CD1c-positive myeloid dendritic cell (primary cell): ENCODE results near the gene CNTRL.

ENCODE experiments used
- DNase-seq: peaks from one replicate; pipeline ENCODE4 v3.0.0-alpha.2; 2016; ENCODE audit errors: extremely low spot score

The CNTRL gene

DNA sequence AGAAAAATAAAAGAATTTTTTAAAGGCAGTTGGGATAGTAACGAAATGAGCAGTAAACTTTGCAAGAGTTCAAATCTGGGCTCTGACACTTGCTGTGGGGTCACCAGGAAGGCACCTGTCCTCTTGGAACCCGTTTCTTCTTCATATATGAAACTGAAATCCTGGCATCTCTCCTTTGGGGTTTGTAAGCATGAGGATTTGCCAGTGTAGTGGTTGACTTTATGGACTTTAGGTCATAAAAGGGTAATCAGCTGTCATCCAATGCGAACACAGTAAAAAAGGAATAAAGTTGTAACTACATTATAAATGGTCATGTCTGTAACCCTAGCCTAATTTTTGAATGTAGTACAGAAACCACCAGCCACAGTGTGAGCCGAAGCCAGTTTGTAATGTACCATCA is 125.6 kb downstream of the CNTRL start:
- no peak for DNase-seq

DNA sequence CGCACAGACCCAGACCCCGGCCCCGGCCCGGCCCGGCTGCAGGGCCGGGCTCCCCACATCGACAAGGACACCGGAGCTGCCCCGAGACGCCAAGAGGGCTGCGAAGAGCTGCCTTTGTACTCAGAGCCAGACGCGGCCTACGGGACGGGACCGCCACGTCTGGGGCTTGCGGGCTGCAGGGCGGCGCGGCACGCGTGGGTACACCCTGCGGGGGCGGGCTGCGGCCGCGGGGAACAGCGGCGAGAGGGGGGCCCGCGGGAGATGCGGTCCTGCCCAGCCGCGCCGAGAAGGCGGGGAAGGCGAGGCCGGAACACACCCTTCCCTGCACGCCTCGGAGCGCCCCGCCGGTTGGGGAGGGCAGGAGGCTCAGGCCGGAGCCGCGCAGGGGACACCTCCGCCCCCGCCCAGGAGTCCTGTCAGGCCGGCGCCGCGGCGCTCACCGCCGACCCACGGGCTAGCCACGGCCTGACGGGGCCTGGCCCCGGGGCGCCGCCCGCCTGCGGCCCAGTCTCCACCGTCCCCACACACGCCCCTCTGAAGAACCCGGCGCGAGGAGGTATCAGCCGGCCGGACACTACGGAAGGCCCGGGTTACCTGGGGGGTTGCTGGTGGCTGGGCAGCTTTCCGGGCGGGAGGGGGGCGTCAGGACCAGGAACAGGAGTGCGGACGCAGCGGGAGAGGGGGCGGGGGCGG is 126.4 kb downstream of the CNTRL start:
- peak; percentile 62 for DNase-seq

DNA sequence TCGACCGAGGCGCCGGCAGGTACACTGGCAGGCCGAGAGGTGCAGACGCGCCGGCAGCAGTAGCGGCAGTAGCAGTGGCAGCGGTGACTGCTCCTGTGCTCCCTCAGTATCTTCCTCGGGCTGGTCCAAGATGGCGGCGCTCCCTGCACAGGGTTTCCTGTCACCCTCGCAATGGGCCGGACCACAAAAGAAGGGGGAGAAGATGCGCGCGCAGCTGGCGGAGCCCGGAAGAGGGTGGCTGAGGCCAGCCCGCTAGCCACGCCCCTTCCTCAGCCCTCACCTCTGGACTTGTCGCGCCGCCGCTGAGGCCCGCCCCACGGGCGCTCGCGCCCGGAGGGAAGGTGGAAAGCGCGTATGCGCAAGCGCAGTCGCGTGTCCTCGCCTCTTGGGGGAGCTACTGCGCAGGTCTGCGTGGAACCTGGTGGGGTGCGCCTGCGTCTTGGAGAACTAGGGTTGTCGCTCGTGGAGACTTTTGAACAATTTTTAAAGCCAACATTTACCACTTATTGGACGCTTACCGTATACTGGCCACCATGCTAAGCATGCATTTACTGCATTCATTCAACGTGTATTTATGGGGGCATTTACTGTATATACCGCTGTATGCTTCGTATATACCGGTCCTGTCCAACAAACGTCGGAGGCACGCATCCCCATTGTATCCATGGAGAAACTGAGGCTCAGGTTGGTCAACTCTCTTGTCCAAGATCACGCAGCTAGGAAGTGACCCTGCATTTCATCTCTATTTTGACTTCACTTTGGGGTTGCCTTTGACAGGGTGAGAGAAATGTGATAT is 127.2 kb downstream of the CNTRL start, which contains the start of gene RAB14:
TSS of gene RAB14 (minus strand) at position 132 of the 796 bp plus-strand sequence. CDS start 8,457 bp downstream, outside the sequence.
- peak; percentile 100 for DNase-seq

DNA sequence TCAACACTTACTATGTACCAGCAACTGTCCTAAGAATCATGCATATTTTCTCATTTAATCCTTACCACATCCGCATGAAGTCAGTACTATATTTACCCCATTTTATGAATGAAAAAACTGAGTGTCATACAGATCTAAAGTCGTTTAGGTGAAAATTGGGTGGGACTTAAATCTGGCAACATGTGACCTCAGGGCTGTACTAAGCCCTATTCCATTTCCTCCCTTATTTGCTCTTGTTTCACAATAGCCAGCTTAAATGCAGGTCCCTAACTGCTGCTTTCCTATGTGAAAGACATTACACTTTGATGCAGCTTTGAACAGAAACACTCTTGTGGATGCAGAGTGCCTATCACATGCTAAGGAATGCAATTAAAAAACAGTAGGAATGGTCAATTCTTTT is 129.4 kb downstream of the CNTRL start:
- no peak for DNase-seq

DNA sequence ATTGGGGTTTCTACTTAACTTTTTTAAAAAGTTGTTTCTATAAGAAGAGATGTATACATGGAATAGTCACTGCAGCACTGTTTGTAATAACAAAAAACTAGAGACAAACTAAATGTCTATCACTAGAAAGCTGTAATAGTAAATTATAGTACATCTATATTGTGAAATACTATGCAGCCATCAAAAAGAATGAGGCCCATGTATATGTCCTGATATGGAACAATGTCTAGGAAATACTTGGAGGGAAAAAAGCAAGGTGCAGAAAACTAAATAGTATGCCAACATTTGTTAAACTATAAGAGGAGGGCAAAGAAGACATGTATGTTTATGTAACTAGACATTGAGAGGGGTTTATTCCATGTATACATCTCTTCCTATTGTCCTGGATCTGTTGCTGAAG is 129.9 kb downstream of the CNTRL start:
- DNase-seq, result no peak

DNA sequence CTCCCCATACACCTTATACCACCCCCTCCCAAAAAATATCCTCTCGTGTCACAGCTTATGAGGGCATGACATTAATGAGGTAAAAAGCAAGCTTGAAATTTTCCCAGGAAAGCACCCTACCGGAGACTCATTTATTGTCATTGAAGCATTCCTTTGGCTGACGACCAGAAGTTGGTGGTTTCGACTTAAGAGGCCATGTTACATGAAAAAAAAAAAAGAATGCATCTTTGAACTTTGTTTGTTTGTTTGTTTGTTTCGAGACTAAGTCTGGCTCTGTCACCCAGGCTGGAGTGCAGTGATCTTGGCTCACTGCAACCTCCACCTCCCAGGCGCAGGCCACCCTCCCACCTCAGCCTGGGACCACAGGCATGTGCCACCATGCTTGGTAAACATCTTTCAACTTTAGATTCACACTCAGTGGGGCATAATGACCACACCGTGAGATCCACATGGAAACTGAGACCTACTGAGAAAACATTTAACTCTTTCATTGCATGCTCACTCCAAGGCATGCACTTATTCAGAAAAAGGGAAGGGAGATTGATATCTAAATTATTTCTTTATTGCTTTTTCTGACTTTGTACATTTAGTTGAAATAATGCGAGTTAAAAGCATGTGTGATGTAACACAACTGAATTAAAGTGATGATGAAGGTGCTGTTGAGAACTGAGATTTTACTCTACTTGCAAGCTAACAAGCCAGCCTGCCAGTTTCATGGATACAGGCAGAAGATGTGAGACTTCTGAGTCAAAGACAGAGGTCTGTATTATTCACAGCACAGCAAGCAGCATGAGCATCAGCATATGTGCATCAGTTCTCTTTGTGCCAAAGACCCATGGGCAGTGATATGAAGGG is 132.0 kb downstream of the CNTRL start:
- DNase-seq, result no peak

DNA sequence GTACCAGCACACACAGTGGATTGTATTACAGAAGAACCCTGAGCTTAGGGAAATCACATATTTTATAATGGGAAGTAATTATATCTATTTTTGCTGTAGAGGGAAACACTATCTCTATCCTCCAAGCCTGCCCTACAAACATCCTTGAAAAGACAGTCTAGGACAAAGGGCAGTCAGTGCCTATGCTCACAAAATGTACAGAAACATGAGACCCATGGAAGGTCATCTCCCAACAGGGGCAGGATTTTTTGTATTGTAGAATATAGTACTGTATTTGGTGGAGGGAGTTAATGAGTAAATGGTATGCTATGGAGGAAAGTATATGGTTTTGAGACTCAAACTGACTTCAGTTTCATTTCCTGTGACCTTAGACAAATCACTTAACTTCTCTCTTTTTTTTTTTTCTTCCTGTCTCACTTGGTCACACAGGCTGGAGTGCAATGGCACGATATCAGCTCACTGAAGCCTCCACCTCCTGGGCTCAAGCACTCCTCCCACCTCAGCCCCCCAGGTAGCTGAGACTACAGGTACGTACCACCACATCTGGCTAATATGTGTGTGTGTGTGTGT is 132.7 kb downstream of the CNTRL start:
- DNase-seq, result peak; percentile 59

DNA sequence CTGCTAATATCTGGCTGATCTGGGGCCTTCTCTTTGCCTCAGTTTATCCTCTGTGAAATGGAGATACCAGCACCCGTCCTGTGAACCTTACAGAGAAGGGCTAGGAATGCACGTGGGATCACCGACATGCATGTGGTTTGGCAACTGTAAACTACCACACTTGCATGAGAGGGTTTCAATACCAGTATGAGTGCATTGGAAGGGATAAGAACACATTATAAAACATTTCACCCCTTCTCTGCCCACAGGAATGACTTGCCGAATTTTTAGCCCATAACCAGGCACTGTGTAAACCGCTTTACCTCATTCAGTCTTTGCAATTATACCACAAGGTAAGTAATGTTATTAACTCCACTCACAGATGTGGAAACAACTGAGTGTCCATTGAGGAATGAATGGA is 135.8 kb downstream of the CNTRL start:
- DNase-seq, result no peak

DNA sequence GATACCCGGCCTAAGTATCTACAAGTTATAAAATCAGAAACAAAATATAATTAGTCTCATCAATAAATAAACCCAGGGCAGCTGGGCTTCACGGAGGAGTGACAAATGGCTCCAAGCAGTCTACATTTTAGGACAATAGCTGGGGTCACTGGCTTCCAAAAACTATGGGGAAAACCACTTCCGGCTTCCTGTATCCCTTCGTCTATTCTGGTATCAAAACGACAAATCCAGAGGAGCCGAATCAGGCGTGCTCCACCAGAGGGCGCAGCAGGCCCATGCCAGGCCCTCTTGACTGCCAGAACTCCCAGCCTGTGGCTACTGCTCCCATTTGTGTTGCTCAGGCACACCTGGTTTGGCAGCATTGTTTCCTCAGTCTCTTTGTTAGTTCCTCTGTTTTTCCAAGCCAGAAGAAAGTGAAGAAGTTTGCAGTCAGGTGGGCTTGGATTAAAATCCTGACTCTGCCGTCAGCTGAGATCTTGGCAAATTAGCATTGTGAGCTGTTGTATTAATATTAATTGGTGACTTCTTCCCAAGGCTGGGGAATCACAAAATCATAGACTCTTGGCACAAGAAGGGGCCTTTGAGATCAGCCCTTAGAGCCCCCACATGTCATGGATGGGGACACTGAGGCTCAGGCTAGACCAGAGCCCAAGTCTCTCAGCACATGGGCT is 138.5 kb downstream of the CNTRL start:
- DNase-seq, result peak; percentile 91

DNA sequence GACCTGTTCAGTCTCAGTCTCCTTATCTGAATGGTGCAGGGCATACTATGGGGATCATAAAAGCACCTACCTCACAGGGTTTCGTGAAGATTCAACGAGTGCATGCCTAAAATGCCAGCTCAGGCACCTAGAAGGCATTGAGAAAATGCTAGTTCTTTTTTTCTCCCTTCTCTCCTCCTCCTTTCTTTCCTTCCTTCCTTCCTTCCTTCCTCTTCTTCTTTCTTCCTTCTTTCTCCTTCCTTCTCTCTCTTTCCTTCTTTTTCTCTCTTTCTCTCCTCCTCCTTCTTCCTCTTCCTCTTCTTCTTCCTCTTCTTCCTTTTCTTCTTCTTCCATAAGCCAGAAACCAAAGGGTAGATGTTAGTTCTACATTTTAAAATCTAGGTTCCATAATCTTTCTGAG is 139.2 kb downstream of the CNTRL start:
- no peak for DNase-seq

DNA sequence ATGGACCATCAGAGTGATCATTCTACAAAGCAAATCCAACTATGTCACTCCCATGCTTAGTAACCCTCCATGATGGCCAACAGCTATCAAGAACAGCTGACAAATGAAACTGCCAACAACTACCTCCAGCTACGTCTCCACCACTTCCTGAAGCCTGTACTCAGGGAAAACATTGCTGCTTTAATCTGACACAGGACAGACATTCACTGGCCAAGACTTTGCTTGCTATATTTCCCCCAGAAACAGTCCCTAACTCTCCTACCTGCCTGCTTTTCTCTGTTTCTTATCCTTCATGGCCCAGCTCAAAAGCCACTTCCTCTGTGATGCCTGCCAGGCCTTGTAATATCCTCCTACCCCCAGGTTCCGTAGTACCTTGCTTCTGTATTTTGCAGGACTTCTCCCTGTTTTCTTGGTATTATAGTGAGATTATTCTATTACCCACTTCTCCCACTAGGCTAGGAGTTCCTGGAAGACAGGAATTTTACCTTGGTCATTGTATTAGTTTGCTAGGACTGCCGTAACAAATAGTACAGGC is 141.6 kb downstream of the CNTRL start:
- DNase-seq, result peak; percentile 61

DNA sequence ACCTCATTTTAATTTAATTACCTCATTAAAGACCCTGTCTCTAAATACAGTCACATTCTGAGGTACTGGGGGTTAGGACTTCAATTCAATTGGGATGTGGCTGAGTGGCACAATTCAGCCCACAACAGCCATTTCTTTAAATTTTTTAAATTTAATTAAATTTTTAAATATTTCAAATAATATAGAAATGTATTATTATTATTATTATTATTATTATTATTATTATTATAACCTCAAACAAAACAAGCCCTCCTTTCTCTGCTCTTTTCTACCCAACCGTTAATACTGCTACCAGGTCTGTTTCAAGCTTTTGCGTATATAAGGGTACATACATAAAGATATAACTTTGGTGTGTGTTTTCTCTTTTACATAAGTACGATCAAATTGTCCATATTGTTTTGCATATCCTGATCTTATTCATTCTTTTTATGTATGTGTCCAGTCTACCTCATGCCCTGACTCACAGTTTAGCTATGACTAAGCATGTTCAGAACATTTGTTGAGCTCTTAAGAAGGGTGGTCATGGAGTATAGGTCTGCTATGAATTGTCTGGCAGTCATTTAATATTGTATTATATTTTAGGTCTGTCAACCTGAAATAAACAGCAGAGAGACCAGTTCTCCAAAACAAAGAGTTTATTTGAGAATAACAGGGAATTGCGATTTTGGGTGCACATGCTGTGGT is 143.0 kb downstream of the CNTRL start:
- peak; percentile 32 for DNase-seq

DNA sequence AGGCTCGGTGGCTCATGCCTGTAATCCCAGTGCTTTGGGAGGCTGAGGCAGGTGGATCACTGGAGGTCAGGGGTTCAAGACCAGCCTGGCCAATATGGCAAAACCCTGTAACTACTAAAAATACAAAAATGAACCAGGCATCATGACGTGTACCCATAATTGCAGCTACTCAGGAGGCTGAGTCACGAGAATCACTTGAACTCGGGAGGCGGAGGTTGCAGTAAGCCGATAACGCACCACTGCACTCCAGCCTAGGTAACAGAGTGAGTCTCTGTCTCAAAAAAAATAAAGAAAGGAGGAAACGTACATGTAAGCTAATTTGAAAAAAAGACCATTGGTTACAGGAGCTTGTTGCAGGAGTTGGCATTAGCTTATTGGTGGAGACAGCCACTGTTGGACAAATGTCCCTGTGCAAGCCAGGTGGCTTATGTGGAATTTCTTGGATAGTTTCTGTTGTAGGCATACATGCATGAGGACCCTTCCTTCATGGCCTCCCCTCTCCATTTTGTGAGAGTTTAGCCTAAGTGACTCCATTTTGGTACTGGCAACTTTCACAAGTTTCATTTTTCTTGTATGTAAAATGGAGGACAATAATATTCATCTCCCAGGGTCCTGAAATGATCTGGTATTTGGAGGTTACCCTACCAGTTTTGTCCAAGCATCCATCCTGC is 143.7 kb downstream of the CNTRL start:
- DNase-seq, result no peak

DNA sequence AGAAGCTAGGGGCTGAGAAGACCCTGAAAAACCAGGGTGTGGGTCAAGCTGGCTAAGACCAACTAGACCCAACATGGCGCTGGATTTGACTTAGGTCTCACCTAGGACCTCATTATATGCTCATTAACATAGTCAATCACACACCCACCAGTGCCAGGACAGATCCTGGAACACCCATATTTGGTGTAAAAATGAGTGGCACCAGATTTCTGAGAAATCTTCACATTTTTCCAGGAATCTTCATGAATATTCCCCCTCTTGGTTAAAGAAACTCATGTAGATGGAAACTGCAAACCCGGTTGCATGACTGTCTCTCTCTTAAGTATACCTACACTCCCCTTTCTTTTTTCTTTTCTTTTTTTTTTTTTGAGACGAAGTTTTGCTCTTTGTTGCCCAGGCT is 144.8 kb downstream of the CNTRL start:
- no peak for DNase-seq

DNA sequence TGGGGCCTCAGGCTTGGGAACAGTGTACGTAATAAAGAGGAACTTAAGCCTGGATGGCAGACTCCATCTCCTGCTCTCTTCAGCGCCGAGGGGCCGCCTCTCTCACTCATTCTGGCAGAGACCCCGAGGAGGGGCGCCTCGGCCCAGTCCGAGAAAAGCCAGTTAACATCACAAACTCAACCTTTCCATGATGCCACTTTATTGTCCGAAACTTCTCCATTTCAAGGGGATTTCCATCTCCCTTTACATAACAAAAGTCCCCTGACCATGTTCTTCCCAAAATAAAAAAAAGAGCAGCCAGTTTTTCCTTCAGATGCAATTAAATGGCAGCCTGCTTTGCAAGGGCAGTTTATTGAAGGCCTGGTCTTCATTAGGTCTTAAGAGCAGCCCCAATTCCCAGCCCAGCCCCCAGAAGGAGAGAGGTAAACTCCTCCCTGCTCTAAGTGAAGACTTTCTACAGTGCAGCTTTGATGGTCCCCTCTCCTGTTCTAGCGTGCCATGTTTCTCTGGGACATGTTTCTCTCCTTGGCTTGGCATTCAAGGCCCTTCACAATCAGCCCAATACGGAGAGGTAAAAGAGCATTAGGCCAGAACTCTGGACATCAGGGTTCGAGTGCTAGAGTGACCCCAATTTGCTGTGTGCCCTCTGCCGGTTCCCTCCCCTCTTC is 146.4 kb downstream of the CNTRL start:
- peak; percentile 72 for DNase-seq

DNA sequence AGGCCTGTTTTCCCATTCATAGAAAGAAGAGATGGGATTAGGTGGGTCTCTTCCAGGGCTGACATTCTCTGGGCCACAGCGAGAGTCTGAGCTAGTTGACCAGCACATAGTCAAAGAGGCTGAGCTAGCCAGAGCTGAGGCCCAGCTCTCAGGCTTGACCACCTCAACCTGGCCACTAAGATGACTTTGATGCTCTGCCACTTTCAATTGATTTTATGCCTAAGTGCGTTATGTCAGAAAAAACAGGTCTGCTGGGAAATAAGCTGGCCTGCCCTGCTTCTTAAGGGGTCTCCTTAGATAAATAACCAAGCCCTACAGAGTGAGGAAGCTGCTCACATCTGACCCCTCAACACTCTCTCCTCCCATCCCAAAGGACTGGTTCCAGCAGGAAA is 146.9 kb downstream of the CNTRL start:
- no peak for DNase-seq

DNA sequence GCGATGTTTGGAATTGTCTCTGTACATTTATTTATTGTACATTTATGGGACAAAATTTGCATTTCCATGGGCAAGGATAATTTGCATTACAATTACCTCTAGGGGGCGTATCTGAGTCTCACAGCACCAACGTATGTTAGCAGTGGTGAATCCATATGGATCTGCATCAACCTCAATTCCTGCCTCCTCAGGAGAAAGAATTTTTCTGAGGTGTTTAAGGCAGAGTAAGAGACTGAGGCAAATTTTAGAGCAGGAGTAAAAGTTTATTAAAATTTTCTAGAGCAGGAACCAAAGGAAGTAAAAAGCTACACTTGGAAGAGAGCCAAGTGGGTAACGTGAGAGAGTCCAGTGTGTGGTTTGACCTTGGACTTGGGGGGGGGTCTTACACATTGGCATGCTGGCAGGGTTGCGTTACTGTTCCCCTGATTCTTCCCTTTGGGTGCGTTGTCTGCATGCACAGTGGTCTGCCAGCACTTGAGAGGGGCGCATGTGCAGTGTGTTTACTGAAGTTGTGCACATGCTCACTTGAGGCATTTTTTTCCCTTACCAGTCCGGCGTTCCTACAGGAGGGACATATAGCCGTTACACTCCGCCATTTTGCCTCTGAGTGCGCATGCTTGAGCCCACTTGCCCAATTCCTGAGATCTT is 147.9 kb downstream of the CNTRL start:
- peak; percentile 59 for DNase-seq

DNA sequence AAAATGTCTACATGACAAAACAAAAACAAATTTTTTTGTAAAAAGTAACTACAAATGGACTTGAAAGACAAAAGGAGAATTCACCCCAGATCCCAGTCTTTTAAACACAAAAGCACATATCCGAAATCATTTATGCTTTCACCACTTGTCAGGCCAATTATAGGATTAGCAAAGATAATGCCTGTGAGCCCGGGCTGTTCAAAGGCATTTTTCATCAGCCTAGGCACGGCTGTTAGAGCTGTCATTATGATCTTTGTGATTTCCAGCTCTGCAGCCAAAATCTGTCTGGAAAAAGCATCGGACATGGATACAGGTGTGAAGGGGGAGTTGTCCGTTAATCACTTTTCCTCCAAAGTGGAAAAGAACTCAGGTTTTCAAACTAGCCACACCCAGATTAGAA is 150.5 kb downstream of the CNTRL start:
- DNase-seq, result no peak

DNA sequence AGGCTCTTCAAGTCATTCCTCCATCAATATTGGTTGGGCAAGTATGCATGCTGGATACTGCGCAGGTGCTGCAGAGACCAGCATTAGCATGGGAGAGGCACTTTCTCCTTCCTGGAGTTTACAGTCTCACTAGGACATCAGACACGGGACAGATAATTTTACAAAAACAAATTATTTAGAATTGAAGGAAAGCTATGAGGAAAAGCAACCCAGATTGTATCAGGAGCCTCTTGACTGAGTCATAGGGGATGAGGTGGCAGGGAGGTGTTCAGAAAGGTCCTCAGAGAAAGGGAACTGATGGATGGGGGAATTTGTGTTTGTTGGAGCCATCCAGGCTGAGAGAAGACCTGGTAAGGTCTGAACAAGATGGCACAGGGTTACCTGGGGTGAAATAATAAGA is 151.4 kb downstream of the CNTRL start:
- no peak for DNase-seq
